ENCODE results near the gene HOXC9. TPM values are rescaled to one million over a fixed set of nuclear protein-coding genes. Genes with fewer than 3 reads are reported as not detected.
A peak's percentile ranks its signal among the peaks of the same experiment; 100 is the strongest.

HOXC9 gene
- total and polyA plus RNA-seq, 2 of the 8 experiments (the other 6 are each of a cell fraction or from before 2014, with no cell fraction given): not detected

- Histone ChIP-seq H3K9me3 (ENCODE audit: insufficient read depth in 2 of 2, low read depth in 1 of 2, low read length in 1 of 2) (0 out of 4 replicates have a peak, but pooled peaks cover 0 to 2% of the 10 kb centered on the region in 2 experiments), H2AK5ac (ENCODE audit: low read depth, low read length) (no peak overlapping the region), H4K5ac (ENCODE audit: insufficient read length, low read depth, low read length) (no peak overlapping the region), H3K4me3 (ENCODE audit: extremely low read depth in 1 of 4, insufficient read depth in 2 of 4, low read depth in 3 of 4, low read length in 4 of 4) (peak overlapping the region in 1 of 4 experiments; percentile 50; a peak in 1 of 8 replicates), H3K36me3 (ENCODE audit: control insufficient read depth in 2 of 4, insufficient read depth in 4 of 4, low read length in 3 of 4) (peaks cover 0 to 3% (median 0%) of the 10 kb centered on the region in 4 experiments; a peak in 1 of 8 replicates), H4K91ac (replicated peaks; ENCODE audit: insufficient read length, low read length) (no peak overlapping the region), H3K79me2 (ENCODE audit: control insufficient read depth in 1 of 2, insufficient read depth in 2 of 2, low read length in 2 of 2) (no peaks in the 10 kb centered on the region), H3K23ac (ENCODE audit: insufficient read length) (no peak overlapping the region), H3K27me3 (replicated peaks in 1 of 4; ENCODE audit: control insufficient read depth in 3 of 4, extremely low read depth in 1 of 4, insufficient read depth in 3 of 4, low read length in 3 of 4) (peaks cover 98 to 100% (median 100%) of the 10 kb centered on the region in 4 experiments), H3K18ac (ENCODE audit: extremely low read depth, low read length) (no peak overlapping the region), H3K23me2 (ENCODE audit: low read depth, low read length) (peaks cover 1% of the 10 kb centered on the region; the same call in 1 of the 2 replicates), H4K8ac (ENCODE audit: extremely low read depth, insufficient read depth, low read length) (no peak overlapping the region), H3K4me1 (replicated peaks in 1 of 4; ENCODE audit: control insufficient read depth in 3 of 4, insufficient read depth in 4 of 4, low read length in 3 of 4) (peaks cover 0 to 10% (median 4%) of the 10 kb centered on the region in 4 experiments; a peak in 6 of 7 replicates), H3K4me2 (ENCODE audit: insufficient read depth in 1 of 2, low read depth in 2 of 2, low read length in 2 of 2) (peak overlapping the region in 1 of 2 experiments; percentile 29; a peak in 1 of 4 replicates), H3K79me1 (ENCODE audit: low read depth, low read length) (no peaks in the 10 kb centered on the region), H3K27ac (ENCODE audit: low read depth, low read length) (no peak overlapping the region), H3K4ac (replicated peaks; ENCODE audit: insufficient read length, low read depth, low read length) (no peak overlapping the region), H2BK15ac (ENCODE audit: low read length) (no peak overlapping the region), H2BK12ac (ENCODE audit: low read depth, low read length) (no peak overlapping the region), H3K9ac (replicated peaks in 1 of 4; ENCODE audit: extremely low read depth in 1 of 4, low read depth in 3 of 4, low read length in 3 of 4) (no peak overlapping the region), H2BK5ac (ENCODE audit: low read depth, low read length) (no peak overlapping the region), H3K56ac (replicated peaks; ENCODE audit: insufficient read length, low read depth, low read length) (no peak overlapping the region), H2BK20ac (ENCODE audit: low read length) (no peak overlapping the region), H2BK120ac (replicated peaks; ENCODE audit: low read depth, low read length) (no peak overlapping the region), H3K14ac (ENCODE audit: insufficient read length) (no peak overlapping the region), H4K20me1 (replicated peaks in 1 of 2; ENCODE audit: control insufficient read depth in 1 of 2, insufficient read depth in 2 of 2, low read length in 2 of 2) (peaks cover 22 to 27% of the 10 kb centered on the region in 2 experiments), H2AFZ (ENCODE audit: low read length) (no peak overlapping the region)
- CTCF ChIA-PET (ENCODE audit: partially characterized antibody): interaction anchor here (0.7 to 1.9 kb wide), 4 partner anchors 11 to 30 kb away, joined by 3 to 5 read pairs (median 4); no protein-coding TSS in a partner anchor
- 7% methylated on average over 10 of the region's 25 CpGs; no CpG with 5 or more reads in 1 of the 2 experiments for WGBS, 2 experiments (ENCODE audit: extremely low coverage in 1 of 2, insufficient coverage in 1 of 2, insufficient read length in 1 of 2, insufficient replicate concordance in 2 of 2, low coverage in 1 of 2, low lambda C conversion rate in 2 of 2, missing lambda C conversion rate in 1 of 2)
- FAIRE-seq: no peak
- POLR2A ChIA-PET (ENCODE audit: partially characterized antibody): interaction anchor here (0.8 kb wide), 1 partner anchor 12 kb away, joined by 3 read pairs; no protein-coding TSS in a partner anchor
- TF ChIP-seq EZH2 (IDR thresholded peaks at IDR 0.05; ENCODE audit: low read depth, low read length, severe bottlenecking) (peak; percentile 85), RNF2 (IDR thresholded peaks at IDR 0.05; ENCODE audit: borderline replicate concordance, low read depth, low read length, missing control alignments, poor library complexity, severe bottlenecking) (peak; percentile 6), SP2 (IDR thresholded peaks at IDR 0.05; ENCODE audit: low read length) (no peak), CEBPB (IDR thresholded peaks at IDR 0.05; ENCODE audit: low read depth, low read length) (no peak), SUZ12 (IDR thresholded peaks at IDR 0.05; ENCODE audit: low read length) (peak; percentile 84), HDAC2 (IDR thresholded peaks at IDR 0.05; ENCODE audit: borderline replicate concordance in 1 of 2, low read depth in 2 of 2, low read length in 2 of 2) (no peak)
- DNase-seq (ENCODE audit: low read depth in 1 of 2, low spot score in 2 of 2): no peak
Measured at GRCh38 chr12:53975064-53975471, 24.9 kb upstream of the HOXC9 start.
